ENCODE results near the gene WDR76.
"Not testable (repeated sequence)": the region's sequence is repeated elsewhere in the genome, so short reads cannot be mapped to it uniquely, and the experiment has no call there.

Gene WDR76

DNA sequence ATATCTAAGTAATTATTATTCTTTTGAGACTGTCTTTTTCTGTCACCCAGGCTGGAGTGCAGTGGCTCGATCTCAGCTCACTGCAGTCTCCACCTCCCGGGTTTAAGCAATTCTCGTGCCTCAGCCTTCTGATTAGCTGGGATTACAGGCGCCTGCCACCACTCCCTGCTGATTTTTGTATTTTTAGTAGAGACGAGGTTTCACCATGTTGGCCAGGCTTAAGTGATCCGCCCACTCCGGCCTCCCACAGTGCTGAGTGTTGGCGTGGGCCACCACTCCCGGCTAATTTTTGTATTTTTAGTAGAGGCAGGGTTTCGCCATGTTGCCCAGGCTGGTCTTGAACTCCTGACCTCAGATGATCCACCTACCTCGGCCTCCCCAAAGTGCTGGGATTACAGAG lies 1.5 kb upstream of the WDR76 start:
- not testable (repeated sequence) for H3K27ac ChIP-seq (ENCODE audit: low read length); H3K4me1 ChIP-seq (ENCODE audit: insufficient read depth, low read length); H3K9ac ChIP-seq (ENCODE audit: low read depth, low read length); H3K4me3 ChIP-seq (ENCODE audit: low read length); H3K9me3 ChIP-seq (ENCODE audit: insufficient read depth, low read depth, low read length); H3K36me3 ChIP-seq (ENCODE audit: insufficient read depth, low read depth, low read length)
- H3K27me3 ChIP-seq (ENCODE audit: insufficient read depth, low read length) = peaks cover 15% of the 10 kb centered on the region; the same call in 1 of the 2 replicates

DNA sequence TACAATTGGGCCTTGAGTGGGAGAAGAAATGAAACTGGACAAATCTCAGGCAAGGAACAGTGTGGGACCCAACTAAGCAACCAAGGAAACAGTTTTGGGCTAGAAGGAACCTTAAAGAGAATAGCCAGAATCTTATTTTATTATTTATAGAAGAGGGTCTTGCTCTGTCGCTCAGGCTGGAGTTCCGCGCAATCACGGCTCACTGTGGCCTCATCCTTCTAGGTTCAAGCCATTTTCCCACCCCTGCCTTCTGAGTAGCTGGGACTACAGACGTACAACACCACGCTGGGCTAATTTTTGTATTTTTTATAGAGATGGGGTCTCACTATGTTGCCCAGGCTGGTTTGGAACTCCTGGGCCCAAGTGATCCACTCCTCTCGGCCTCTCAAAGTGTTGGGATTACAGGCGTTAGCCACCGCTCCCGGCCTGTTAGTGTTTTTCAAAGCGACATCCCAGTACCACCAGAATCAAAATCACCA lies 734 bp upstream of the WDR76 start:
- no peak overlapping the region for H3K4me3 ChIP-seq (ENCODE audit: low read length)
- peaks cover 9% of the 10 kb centered on the region; the same call in 1 of the 2 replicates for H3K36me3 ChIP-seq (ENCODE audit: insufficient read depth, low read depth, low read length)
- no peak overlapping the region for H3K27ac ChIP-seq (ENCODE audit: low read length)
- H3K27me3 ChIP-seq (ENCODE audit: insufficient read depth, low read length) = peaks cover 15% of the 10 kb centered on the region; the same call in 1 of the 2 replicates
- H3K9me3 ChIP-seq (ENCODE audit: insufficient read depth, low read depth, low read length) = no peaks in the 10 kb centered on the region
- H3K4me1 ChIP-seq (ENCODE audit: insufficient read depth, low read length) = no peaks in the 10 kb centered on the region
- no peak overlapping the region for H3K9ac ChIP-seq (ENCODE audit: low read depth, low read length)

- Histone ChIP-seq H3K4me1 (ENCODE audit: insufficient read depth, low read length) (no peaks in the 10 kb centered on the region), H3K36me3 (ENCODE audit: insufficient read depth, low read depth, low read length) (peaks cover 9% of the 10 kb centered on the region; the same call in 1 of the 2 replicates), H3K9ac (ENCODE audit: low read depth, low read length) (peak overlapping the region; percentile 86), H3K9me3 (ENCODE audit: insufficient read depth, low read depth, low read length) (no peaks in the 10 kb centered on the region), H3K4me3 (ENCODE audit: low read length) (peak overlapping the region; percentile 79; the same call in 1 of the 2 replicates), H3K27me3 (ENCODE audit: insufficient read depth, low read length) (peaks cover 15% of the 10 kb centered on the region; the same call in 1 of the 2 replicates), H3K27ac (ENCODE audit: low read length) (no peak overlapping the region)
Observed at GRCh38 chr15:43828061-43828657, 1.4 kb downstream of the WDR76 start.

DNA sequence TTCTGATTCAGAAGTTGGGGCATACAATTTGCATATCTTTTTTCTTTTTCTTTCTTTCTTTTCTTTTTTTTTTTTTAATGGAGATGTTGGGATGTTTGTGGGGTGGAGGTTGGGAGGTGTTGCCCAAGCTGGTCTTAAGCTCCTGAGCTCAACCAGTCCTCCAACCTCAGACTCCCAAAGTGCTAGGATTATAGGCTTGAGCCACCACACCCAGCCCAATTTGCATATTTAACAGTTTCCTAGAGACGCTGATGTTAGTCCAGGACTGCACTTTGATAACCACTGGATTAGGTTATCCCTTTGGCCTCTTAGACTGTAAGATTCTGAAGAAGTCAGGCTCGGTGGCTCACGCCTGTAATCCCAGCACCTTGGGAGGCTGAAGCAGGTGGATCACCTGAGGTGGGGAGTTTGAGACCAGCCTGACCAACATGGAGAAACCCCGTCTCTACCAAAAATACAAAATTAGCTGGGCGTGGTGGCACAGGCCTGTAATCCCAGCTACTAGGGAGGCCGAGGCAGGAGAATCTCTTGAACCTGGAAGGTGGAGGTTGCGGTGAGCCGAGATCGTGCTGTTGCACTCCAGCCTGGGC lies 3.2 kb downstream of the WDR76 start:
- H3K9me3 ChIP-seq (ENCODE audit: insufficient read depth, low read depth, low read length); H3K4me3 ChIP-seq (ENCODE audit: low read length); H3K27ac ChIP-seq (ENCODE audit: low read length); H3K9ac ChIP-seq (ENCODE audit: low read depth, low read length); H3K4me1 ChIP-seq (ENCODE audit: insufficient read depth, low read length): not testable (repeated sequence)
- Histone ChIP-seq H3K27me3 (ENCODE audit: insufficient read depth, low read length) (peaks cover 12% of the 10 kb centered on the region; the same call in 1 of the 2 replicates), H3K36me3 (ENCODE audit: insufficient read depth, low read depth, low read length) (peaks cover 16% of the 10 kb centered on the region)

GRCh38 chr15:43830691-43831275 lies 4.0 kb downstream of the WDR76 start:
- H3K9ac ChIP-seq (ENCODE audit: low read depth, low read length); H3K27me3 ChIP-seq (ENCODE audit: insufficient read depth, low read length); H3K4me3 ChIP-seq (ENCODE audit: low read length); H3K9me3 ChIP-seq (ENCODE audit: insufficient read depth, low read depth, low read length); H3K4me1 ChIP-seq (ENCODE audit: insufficient read depth, low read length); H3K27ac ChIP-seq (ENCODE audit: low read length): not testable (repeated sequence)
- H3K36me3 ChIP-seq (ENCODE audit: insufficient read depth, low read depth, low read length) = peaks cover 17% of the 10 kb centered on the region

DNA sequence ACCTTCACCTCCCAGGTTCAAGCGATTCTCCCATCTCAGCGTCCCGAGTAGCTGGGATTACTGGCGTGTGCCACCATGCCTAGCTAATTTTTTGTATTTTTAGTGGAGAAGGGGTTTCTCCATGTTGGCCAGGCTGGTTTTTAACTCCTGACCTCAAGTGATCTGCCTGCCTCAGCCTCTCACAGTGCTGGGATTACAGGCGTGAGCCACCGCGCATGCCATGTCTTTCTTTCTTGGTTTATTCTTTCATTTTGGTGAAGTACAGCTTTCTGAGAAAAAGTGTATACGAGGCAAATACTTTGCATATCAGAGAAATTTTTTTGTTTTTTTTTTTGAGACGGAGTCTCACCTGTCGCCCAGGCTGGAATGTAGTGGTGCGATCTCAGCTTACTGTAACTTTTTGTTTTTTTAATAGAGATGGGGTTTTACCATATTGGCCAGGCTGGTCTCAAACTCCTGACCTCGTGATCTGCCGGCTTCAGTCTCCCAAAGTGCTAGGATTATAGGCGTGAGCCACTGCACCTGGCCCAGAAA lies 4.8 kb downstream of the WDR76 start:
- H3K4me3 ChIP-seq (ENCODE audit: low read length); H3K4me1 ChIP-seq (ENCODE audit: insufficient read depth, low read length); H3K9ac ChIP-seq (ENCODE audit: low read depth, low read length); H3K27me3 ChIP-seq (ENCODE audit: insufficient read depth, low read length); H3K9me3 ChIP-seq (ENCODE audit: insufficient read depth, low read depth, low read length); H3K27ac ChIP-seq (ENCODE audit: low read length): not testable (repeated sequence)
- peaks cover 25% of the 10 kb centered on the region for H3K36me3 ChIP-seq (ENCODE audit: insufficient read depth, low read depth, low read length)

- H3K27ac ChIP-seq (ENCODE audit: low read length); H3K4me1 ChIP-seq (ENCODE audit: insufficient read depth, low read length); H3K27me3 ChIP-seq (ENCODE audit: insufficient read depth, low read length); H3K9ac ChIP-seq (ENCODE audit: low read depth, low read length); H3K4me3 ChIP-seq (ENCODE audit: low read length); H3K9me3 ChIP-seq (ENCODE audit: insufficient read depth, low read depth, low read length): not testable (repeated sequence)
- H3K36me3 ChIP-seq (ENCODE audit: insufficient read depth, low read depth, low read length) = peaks cover 34% of the 10 kb centered on the region
Observed at GRCh38 chr15:43832485-43832884, 5.7 kb downstream of the WDR76 start.

DNA sequence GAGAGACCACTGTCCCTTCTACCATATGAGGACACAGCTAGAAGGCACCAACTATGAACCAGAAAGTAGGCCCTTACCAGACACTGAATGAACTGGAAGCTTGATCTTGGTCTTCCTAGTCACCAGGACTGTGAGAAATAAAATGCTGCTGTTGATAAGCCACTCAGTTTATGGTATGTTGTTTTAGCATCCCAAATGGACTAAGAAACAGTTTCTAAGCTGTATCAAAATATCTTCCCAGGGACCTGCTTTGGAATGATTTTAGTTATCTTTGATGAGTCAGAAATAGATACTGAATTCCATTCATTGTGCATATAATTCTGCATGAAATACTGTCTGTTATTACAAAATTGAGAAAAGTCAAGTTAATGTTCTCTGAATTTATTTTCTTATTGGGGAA lies 18.6 kb downstream of the WDR76 start:
- Histone ChIP-seq H3K27me3 (ENCODE audit: insufficient read depth, low read length) (no peaks in the 10 kb centered on the region), H3K9me3 (ENCODE audit: insufficient read depth, low read depth, low read length) (no peaks in the 10 kb centered on the region), H3K4me1 (ENCODE audit: insufficient read depth, low read length) (no peaks in the 10 kb centered on the region), H3K27ac (ENCODE audit: low read length) (no peak overlapping the region), H3K9ac (ENCODE audit: low read depth, low read length) (no peak overlapping the region), H3K36me3 (ENCODE audit: insufficient read depth, low read depth, low read length) (peaks cover 46% of the 10 kb centered on the region), H3K4me3 (ENCODE audit: low read length) (no peak overlapping the region)

GRCh38 chr15:43851251-43851650 lies 24.4 kb downstream of the WDR76 start:
- Histone ChIP-seq H3K9ac (ENCODE audit: low read depth, low read length) (no peak overlapping the region), H3K36me3 (ENCODE audit: insufficient read depth, low read depth, low read length) (peaks cover 39% of the 10 kb centered on the region), H3K4me3 (ENCODE audit: low read length) (no peak overlapping the region), H3K4me1 (ENCODE audit: insufficient read depth, low read length) (no peaks in the 10 kb centered on the region), H3K27me3 (ENCODE audit: insufficient read depth, low read length) (no peaks in the 10 kb centered on the region), H3K27ac (ENCODE audit: low read length) (no peak overlapping the region), H3K9me3 (ENCODE audit: insufficient read depth, low read depth, low read length) (no peaks in the 10 kb centered on the region)

DNA sequence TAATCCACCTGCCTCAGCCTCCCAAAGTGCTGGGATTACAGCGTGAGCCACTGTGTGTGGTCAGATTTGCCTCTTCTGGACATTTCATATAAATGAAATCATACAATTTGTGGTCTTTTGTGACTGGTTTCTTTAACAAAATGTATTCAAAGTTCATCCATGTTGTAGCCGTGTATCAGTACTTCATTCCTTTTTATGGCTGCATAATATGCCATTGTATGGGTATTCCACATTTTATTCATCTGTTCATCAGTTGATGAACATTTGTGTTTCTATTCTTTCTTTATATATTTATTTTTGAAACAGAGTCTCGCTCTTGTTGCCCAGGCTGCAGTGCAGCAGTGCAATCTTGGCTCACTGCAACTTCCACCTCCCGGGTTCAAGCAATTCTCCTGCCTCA lies 25.8 kb downstream of the WDR76 start:
- Histone ChIP-seq H3K4me1 (ENCODE audit: insufficient read depth, low read length) (no peaks in the 10 kb centered on the region), H3K9ac (ENCODE audit: low read depth, low read length) (no peak overlapping the region), H3K4me3 (ENCODE audit: low read length) (no peak overlapping the region), H3K36me3 (ENCODE audit: insufficient read depth, low read depth, low read length) (peaks cover 42% of the 10 kb centered on the region), H3K27me3 (ENCODE audit: insufficient read depth, low read length) (no peaks in the 10 kb centered on the region), H3K9me3 (ENCODE audit: insufficient read depth, low read depth, low read length) (no peaks in the 10 kb centered on the region), H3K27ac (ENCODE audit: low read length) (no peak overlapping the region)

DNA sequence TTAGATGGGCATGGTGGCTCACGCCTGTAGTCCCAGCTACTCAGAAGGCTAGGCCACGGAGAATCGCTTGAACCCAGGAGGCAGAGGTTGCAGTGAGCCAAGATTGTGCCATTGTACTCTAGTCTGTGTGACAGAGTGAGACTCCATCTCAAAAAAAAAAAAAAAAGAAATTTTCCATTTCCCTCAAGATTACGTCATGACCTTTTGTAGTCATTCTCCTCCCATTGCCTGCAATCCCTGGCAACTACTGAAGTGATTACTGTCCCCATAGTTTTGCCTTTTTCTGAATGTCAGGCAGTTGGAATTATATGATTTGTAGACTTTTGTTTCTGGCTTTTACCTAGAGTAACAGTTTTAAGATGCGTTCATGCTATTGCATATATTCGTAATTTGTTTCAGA lies 28.0 kb downstream of the WDR76 start:
- Histone ChIP-seq H3K9me3 (ENCODE audit: insufficient read depth, low read depth, low read length) (no peaks in the 10 kb centered on the region), H3K9ac (ENCODE audit: low read depth, low read length) (no peak overlapping the region), H3K4me3 (ENCODE audit: low read length) (no peak overlapping the region), H3K27ac (ENCODE audit: low read length) (no peak overlapping the region), H3K36me3 (ENCODE audit: insufficient read depth, low read depth, low read length) (peaks cover 61% of the 10 kb centered on the region), H3K4me1 (ENCODE audit: insufficient read depth, low read length) (no peaks in the 10 kb centered on the region), H3K27me3 (ENCODE audit: insufficient read depth, low read length) (no peaks in the 10 kb centered on the region)

DNA sequence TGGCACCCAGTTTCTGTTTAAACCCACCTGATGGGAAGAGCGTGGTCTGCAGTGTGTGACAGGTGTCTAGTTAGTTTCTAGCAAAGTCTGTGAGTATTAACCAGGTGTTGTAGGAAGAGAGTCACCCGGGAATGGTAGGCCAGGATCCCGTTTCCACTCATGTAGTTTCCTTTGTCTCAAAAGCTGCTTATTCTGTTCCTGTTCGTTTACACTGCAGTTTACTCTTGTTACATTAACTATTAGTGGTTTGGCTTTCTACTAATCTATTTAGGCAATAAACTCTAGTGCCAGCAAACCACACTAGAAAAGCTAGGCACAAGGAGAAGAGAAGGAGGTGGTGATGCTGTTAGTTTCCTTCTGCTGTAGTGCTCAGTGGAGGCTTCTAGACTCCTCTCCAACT lies 32.7 kb downstream of the WDR76 start:
- Histone ChIP-seq H3K27ac (ENCODE audit: low read length) (no peak overlapping the region), H3K27me3 (ENCODE audit: insufficient read depth, low read length) (no peaks in the 10 kb centered on the region), H3K9ac (ENCODE audit: low read depth, low read length) (no peak overlapping the region), H3K36me3 (ENCODE audit: insufficient read depth, low read depth, low read length) (peaks cover 45% of the 10 kb centered on the region), H3K4me3 (ENCODE audit: low read length) (no peak overlapping the region), H3K9me3 (ENCODE audit: insufficient read depth, low read depth, low read length) (no peaks in the 10 kb centered on the region), H3K4me1 (ENCODE audit: insufficient read depth, low read length) (no peaks in the 10 kb centered on the region)
